Astrocyte (in vitro differentiated cells and primary cell): ENCODE data around the gene CIB4.

Experiments used
- EZH2 ChIP-seq: IDR thresholded peaks from 2 replicates; pipeline ENCODE4 v1.6.1; 2012; ENCODE audit warnings: mild to moderate bottlenecking, low read length, inconsistent platforms; ENCODE audit not compliant: insufficient read depth
- TF ChIP-seq, protein P1 (sequence below): IDR thresholded peaks from 2 replicates; pipeline ENCODE4 v1.5.1; 2011; ENCODE audit warnings: low read depth, mild to moderate bottlenecking, inconsistent platforms, low read length, moderate library complexity; ENCODE audit not compliant: insufficient read depth

DNA sequence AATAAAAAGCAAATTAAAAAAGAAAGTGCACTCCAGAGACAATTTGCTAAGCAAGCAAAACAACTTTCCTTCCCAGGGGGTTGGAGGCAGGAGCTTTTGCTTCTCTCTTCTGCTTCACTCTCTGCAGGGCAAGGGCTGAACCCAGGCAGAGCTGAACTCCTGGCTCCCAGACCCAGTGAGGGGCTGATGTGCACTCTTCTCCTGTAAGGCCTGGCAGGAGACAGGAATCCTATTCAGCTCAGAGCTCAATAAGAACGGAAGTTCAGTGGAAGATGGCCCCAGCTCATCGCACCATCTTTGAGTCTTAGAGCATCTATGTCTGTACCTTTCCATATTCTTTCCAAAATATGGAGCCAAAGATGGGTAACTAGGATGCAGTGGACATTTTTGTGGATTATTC lies 29.1 kb downstream of the CIB4 start:
- TF ChIP-seq, protein P1, sequence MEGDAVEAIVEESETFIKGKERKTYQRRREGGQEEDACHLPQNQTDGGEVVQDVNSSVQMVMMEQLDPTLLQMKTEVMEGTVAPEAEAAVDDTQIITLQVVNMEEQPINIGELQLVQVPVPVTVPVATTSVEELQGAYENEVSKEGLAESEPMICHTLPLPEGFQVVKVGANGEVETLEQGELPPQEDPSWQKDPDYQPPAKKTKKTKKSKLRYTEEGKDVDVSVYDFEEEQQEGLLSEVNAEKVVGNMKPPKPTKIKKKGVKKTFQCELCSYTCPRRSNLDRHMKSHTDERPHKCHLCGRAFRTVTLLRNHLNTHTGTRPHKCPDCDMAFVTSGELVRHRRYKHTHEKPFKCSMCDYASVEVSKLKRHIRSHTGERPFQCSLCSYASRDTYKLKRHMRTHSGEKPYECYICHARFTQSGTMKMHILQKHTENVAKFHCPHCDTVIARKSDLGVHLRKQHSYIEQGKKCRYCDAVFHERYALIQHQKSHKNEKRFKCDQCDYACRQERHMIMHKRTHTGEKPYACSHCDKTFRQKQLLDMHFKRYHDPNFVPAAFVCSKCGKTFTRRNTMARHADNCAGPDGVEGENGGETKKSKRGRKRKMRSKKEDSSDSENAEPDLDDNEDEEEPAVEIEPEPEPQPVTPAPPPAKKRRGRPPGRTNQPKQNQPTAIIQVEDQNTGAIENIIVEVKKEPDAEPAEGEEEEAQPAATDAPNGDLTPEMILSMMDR: no peak
- TF ChIP-seq EZH2: no peak
